Posterior vena cava (tissue), 2 donors: ENCODE results near the gene CNTN6. TPM values are rescaled to one million over a fixed set of nuclear protein-coding genes. Genes with fewer than 3 reads are reported as not detected.

ENCODE experiments used
- DNase-seq: peaks from one replicate; pipeline ENCODE4 v3.0.0-alpha.2; 2020; ENCODE audit warnings: low spot score
- intact Hi-C, 2 donors: fragments of 100-400 bp; cut with DNase I; formaldehyde crosslinking; loops; one replicate each; pipeline versions ENCODE4 v1.14.1 to v1.14.2; 2022 to 2023
- total RNA-seq, 2 donors: library from RNA; stranded (reverse); fragmentation: NEBNext Ultra II Directional; extraction: Animal tissue kit (Norgen Biotek cat#: 25700); gene quantifications; one replicate each; pipeline ENCODE4 v1.2.1, GENCODE V29; 2021
- donor health status: DM: yes; HTN: yes; CAD: no.
- donor health status: DM: yes; HTN: yes; CAD: no.

The CNTN6 gene
- total RNA-seq, 2 donors from 2014 or later: 2.1 to 11.2 TPM

- intact Hi-C loops: no loop called here
- DNase-seq: no peak
Observed at GRCh38 chr3:1147819-1148218, 55.0 kb downstream of the CNTN6 start.

- intact Hi-C loops: no loop called here
Observed at GRCh38 chr3:1164101-1164500, 71.3 kb downstream of the CNTN6 start.

GRCh38 chr3:1171320-1171719, 78.5 kb downstream of the CNTN6 start:
- intact Hi-C loops: no loop called here
- DNase-seq: no peak

More at GRCh38 chr3:1164101-1164500, 71.3 kb downstream of the CNTN6 start:
- no peak for DNase-seq

GRCh38 chr3:1172644-1173043, 79.8 kb downstream of the CNTN6 start:
- DNase-seq: no peak
- intact Hi-C loops: no loop called here

GRCh38 chr3:1179146-1179545, 86.3 kb downstream of the CNTN6 start:
- intact Hi-C loops: no loop called here
- no peak for DNase-seq

GRCh38 chr3:1183320-1184048, 90.7 kb downstream of the CNTN6 start:
- intact Hi-C loops: no loop called here
- DNase-seq: no peak

GRCh38 chr3:1190569-1190968, 97.7 kb downstream of the CNTN6 start:
- intact Hi-C loops: no loop called here
- no peak for DNase-seq

- DNase-seq: no peak
- intact Hi-C loops: no loop called here
Observed at GRCh38 chr3:1191026-1191425, 98.2 kb downstream of the CNTN6 start.

- intact Hi-C loops: no loop called here
- no peak for DNase-seq
Observed at GRCh38 chr3:1195947-1196346, 103.1 kb downstream of the CNTN6 start.

GRCh38 chr3:1197051-1197450, 104.2 kb downstream of the CNTN6 start:
- intact Hi-C loops: no loop called here
- DNase-seq: no peak

- intact Hi-C loops: no loop called here
- DNase-seq: no peak
Observed at GRCh38 chr3:1200371-1200770, 107.5 kb downstream of the CNTN6 start.

GRCh38 chr3:1207904-1208303, 115.1 kb downstream of the CNTN6 start:
- DNase-seq: no peak

GRCh38 chr3:1214933-1215332, 122.1 kb downstream of the CNTN6 start:
- intact Hi-C loops: no loop called here
- no peak for DNase-seq

More at GRCh38 chr3:1207904-1208303, 115.1 kb downstream of the CNTN6 start:
- intact Hi-C loops: no loop called here

GRCh38 chr3:1216856-1217255, 124.0 kb downstream of the CNTN6 start:
- no peak for DNase-seq
- intact Hi-C loops: no loop called here

- no peak for DNase-seq
Observed at GRCh38 chr3:1227111-1227510, 134.3 kb downstream of the CNTN6 start.

GRCh38 chr3:1228289-1228688, 135.5 kb downstream of the CNTN6 start:
- no peak for DNase-seq
- intact Hi-C loops: no loop called here

More at GRCh38 chr3:1227111-1227510, 134.3 kb downstream of the CNTN6 start:
- intact Hi-C loops: no loop called here

- no peak for DNase-seq
- intact Hi-C loops: no loop called here
Observed at GRCh38 chr3:1230920-1231319, 138.1 kb downstream of the CNTN6 start.

- intact Hi-C loops: no loop called here
- DNase-seq: no peak
Observed at GRCh38 chr3:1232276-1232675, 139.5 kb downstream of the CNTN6 start.

- intact Hi-C loops: no loop called here
- no peak for DNase-seq
Observed at GRCh38 chr3:1235526-1236120, 142.8 kb downstream of the CNTN6 start.

GRCh38 chr3:1251282-1252060, 158.6 kb downstream of the CNTN6 start:
- DNase-seq: no peak
- intact Hi-C loops: no loop called here
